Activated CD4-positive, alpha-beta memory T cell treated with anti-CD3 and anti-CD28 coated beads for 36 hours (primary cell): ENCODE results near the gene SAV1. TPM values are rescaled to one million over a fixed set of nuclear protein-coding genes. Genes with fewer than 3 reads are reported as not detected.
"Not testable (repeated sequence)": the region's sequence is repeated elsewhere in the genome, so short reads cannot be mapped to it uniquely, and the experiment has no call there.

Source experiments
- CTCF ChIA-PET: fragments of 350-600 bp; sonication (Branson Sonifier 250); formaldehyde crosslinking; loops from one replicate; lab custom pipeline; 2021; ENCODE audit warnings: antibody characterized with exemption, inconsistent platforms; lab: Charles Lee
- POLR2A ChIA-PET: fragments of 350-600 bp; sonication (Branson Sonifier 250); formaldehyde crosslinking; loops from one replicate; lab custom pipeline; 2021; ENCODE audit warnings: antibody characterized with exemption; lab: Charles Lee
- DNase-seq: peaks from one replicate; pipeline ENCODE4 v3.0.0-alpha.2; 2020
- H3K27ac Mint-ChIP-seq: one replicate; pipeline ENCODE4 v1.8.0; 2021; ENCODE audit warnings: mixed read lengths
- H3K27me3 Mint-ChIP-seq: one replicate; pipeline ENCODE4 v1.8.0; 2021; ENCODE audit warnings: mixed read lengths
- H3K36me3 Mint-ChIP-seq: one replicate; pipeline ENCODE4 v1.8.0; 2021; ENCODE audit warnings: mixed read lengths
- H3K4me1 Mint-ChIP-seq: one replicate; pipeline ENCODE4 v1.8.0; 2021; ENCODE audit warnings: low read depth, mixed read lengths
- H3K4me3 Mint-ChIP-seq: one replicate; pipeline ENCODE4 v1.8.0; 2021; ENCODE audit warnings: mild to moderate bottlenecking, mixed read lengths
- H3K9me3 Mint-ChIP-seq: one replicate; pipeline ENCODE4 v1.8.0; 2021; ENCODE audit warnings: mixed read lengths
- intact Hi-C: fragments of 100-400 bp; cut with micrococcal nuclease; formaldehyde crosslinking; loops from one replicate; pipeline ENCODE4 v1.15.1; 2023
- total RNA-seq, 2 experiments: library from RNA; stranded (reverse); gene quantifications; one replicate each; pipeline ENCODE4 v1.2.3, GENCODE V29; 2021

The SAV1 gene
- 10 to 100 TPM; 13.4 to 13.5 TPM for total RNA-seq

DNA sequence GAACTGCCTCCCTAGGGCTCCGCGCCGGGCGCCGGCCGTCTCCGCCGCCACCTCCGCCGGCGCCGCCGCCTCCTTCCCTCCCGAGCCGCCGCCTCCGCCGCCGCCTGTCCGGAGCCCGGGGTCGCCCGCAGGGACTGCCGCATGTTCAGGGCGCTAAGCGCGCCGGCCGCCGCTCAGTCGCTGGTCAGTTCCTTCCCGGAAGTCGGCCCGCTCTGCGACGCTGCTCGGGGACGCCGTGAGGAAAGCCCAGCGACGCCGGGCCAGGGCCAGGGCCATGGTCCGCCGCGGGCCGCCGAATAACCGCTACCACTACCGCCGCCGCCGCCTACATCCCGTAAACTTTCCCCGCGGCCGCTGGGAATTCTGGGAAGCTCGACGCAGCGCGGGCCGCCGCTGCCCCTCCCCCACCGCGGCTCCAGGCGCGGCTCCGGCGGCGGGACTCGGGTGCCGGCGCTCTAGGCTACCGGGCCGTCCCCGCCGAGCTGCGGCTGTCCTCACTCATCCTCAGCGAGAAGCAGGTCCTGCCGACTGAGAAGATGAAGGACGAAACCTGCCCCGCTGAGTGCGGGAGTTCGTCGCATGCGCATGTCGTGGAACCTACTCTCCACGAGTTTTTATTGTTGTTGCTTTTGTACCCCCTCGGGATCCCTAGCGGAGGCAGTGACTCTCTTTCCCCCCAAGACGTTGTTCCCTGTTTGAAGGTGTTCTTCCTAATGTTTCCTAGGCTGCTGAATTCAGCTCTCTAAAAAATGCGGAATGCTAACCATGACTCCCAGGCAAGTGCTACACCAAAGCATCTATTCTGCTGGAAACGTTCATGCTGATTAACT lies at the start of gene SAV1:
SAV1 (minus strand) TSS at position 311 of the 830 bp plus-strand sequence. CDS start 339 bp downstream, outside the sequence.
- H3K27ac Mint-ChIP-seq: peak within 1 kb of the TSS; percentile 63
- DNase-seq: peak; percentile 67
- H3K4me3 Mint-ChIP-seq: no peak within 1 kb of the TSS
- H3K9me3 Mint-ChIP-seq: no peaks in the 10 kb centered on the region
- peaks cover 18% of the 10 kb centered on the region for H3K4me1 Mint-ChIP-seq
- ChIA-PET CTCF (interaction anchor here (1.0 kb wide), 1 partner anchor 109 kb away, joined by 3 read pairs; no protein-coding TSS in a partner anchor), POLR2A (interaction anchor here (0.6 to 1.4 kb wide), 11 partner anchors 9 to 348 kb away, joined by 3 to 10 read pairs (median 4); partner anchors contain the start of gene NIN)
- H3K36me3 Mint-ChIP-seq: peaks cover 7% of the 10 kb centered on the region
- intact Hi-C loops: loop anchor here (1.0 to 5.0 kb wide), 6 partner anchors 58 to 356 kb away; partner anchors contain the start of genes DMAC2L and L2HGDH
- no peaks in the 10 kb centered on the region for H3K27me3 Mint-ChIP-seq

DNA sequence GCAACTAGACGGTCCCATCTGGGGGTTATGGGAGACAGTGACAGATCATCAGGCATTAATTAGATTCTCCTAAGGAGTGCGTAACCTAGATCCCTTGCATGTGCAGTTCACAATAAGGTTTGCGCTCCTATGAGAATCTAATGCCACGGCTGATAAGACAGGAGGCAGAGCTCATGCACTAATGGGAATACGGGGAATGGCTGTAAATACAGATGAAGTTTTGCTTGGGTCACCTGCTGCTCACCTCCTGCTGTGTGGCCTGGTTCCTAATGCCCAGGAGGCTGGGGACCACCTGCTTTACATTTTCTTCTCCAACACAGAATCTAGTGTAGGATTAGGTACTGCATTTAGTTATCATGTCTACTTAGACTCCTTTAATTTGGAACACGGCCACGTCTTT lies 49.7 kb upstream of the SAV1 start:
- ChIA-PET POLR2A (interaction anchor here (1.1 kb wide), 1 partner anchor 142 kb away, joined by 4 read pairs; no protein-coding TSS in a partner anchor), CTCF (no interaction called here)
- no peak overlapping the region for H3K4me3 Mint-ChIP-seq
- H3K36me3 Mint-ChIP-seq: peaks cover 12% of the 10 kb centered on the region
- intact Hi-C loops: no loop called here
- H3K9me3 Mint-ChIP-seq: no peaks in the 10 kb centered on the region
- H3K4me1 Mint-ChIP-seq: no peaks in the 10 kb centered on the region
- H3K27ac Mint-ChIP-seq: no peak overlapping the region
- H3K27me3 Mint-ChIP-seq: no peaks in the 10 kb centered on the region
- no peak for DNase-seq

DNA sequence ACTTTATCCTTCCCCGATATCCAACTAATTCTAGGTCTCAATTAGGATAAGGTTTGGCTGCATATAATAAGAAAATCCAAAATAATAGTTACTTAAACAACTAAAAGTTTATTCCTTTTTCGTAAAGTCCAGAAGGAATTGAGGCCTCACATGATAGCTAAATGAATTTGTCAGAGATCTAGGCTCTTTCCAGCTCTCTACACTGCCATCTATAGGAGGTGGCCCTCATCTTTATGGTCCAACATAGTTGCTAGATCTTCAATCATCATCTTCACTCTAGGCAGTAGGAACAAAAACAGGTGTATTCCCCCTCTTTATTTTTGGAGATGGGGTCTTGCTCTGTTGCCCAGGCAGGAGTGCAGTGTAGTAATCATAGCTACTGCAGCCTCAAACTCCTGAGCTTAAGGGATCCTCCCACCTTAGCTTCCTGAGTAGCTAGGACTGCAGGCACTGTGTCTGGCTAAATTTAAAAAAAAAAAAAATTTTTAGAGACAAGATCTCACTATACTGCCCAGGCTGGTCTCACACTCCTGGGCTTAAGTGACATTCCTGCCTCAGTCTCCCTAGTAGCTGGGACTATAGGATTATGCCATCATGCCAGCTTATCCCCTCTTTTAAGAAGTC lies 46.5 kb upstream of the SAV1 start:
- Mint-ChIP-seq H3K27me3 (no peaks in the 10 kb centered on the region), H3K36me3 (no peaks in the 10 kb centered on the region), H3K9me3 (no peaks in the 10 kb centered on the region), H3K4me3 (no peak overlapping the region), H3K27ac (no peak overlapping the region), H3K4me1 (no peaks in the 10 kb centered on the region)
- ChIA-PET POLR2A (no interaction called here), CTCF (interaction anchor here (0.6 to 3.9 kb wide), 32 partner anchors 10 to 394 kb away, joined by 3 to 24 read pairs (median 4); no protein-coding TSS in a partner anchor)
- DNase-seq: no peak
- intact Hi-C loops: no loop called here

DNA sequence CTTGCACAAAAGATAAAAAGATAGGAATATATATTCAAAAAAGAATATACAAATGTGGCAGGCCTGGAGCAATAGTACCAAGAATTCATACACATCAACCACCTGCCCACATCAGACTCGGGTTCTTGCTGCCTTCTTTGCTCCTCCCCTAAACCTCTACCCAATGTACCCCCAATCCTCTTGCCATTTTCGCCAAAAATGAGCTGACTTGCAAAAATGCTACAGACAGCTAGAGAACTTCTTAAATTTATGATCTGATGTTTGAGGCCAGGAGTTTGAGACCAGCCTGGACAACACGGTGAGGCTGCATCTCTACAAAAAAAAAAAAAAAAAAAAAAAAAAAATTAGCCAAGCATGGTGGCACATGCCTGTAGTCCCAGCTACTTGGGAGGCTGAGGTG lies 42.9 kb upstream of the SAV1 start:
- Mint-ChIP-seq H3K27ac (no peak overlapping the region), H3K4me1 (no peaks in the 10 kb centered on the region), H3K36me3 (no peaks in the 10 kb centered on the region), H3K9me3 (no peaks in the 10 kb centered on the region), H3K4me3 (no peak overlapping the region), H3K27me3 (no peaks in the 10 kb centered on the region)
- ChIA-PET CTCF (interaction anchor here (0.6 to 1.5 kb wide), 4 partner anchors 63 to 166 kb away, joined by 3 to 4 read pairs (median 4); no protein-coding TSS in a partner anchor), POLR2A (no interaction called here)
- intact Hi-C loops: no loop called here
- no peak for DNase-seq

DNA sequence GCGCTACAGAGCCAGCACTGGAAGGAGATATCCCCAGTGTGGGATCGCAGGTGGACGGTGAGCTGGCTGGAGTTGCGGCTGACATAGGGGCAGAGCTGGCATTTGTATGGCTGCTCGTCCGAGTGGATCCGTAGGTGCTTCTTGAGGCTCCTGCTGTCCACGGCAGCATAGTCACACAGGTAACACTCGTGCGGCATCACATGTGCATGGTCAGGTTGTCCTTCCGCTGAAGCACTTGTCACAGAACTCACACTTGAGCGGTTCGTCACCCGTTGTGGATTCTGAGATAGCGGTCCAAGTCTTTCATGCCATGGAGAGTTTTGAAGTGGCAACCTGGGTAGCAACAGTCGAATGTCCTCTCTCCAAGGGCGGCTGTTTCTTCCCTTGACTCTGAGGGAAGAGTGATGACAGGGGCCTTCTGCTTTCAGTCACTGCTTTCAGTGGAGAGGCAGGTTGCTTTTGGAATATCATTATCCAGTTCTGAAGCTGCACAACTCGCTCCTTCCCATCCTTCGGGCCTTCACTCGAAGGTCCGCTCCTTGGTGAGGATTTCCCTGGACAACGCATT lies 37.0 kb upstream of the SAV1 start:
- DNase-seq: no peak
- Mint-ChIP-seq H3K4me1 (no peaks in the 10 kb centered on the region), H3K27me3 (peaks cover 18% of the 10 kb centered on the region), H3K27ac (no peak overlapping the region), H3K4me3 (no peak overlapping the region), H3K9me3 (no peaks in the 10 kb centered on the region), H3K36me3 (no peaks in the 10 kb centered on the region)
- intact Hi-C loops: no loop called here
- ChIA-PET POLR2A (no interaction called here), CTCF (interaction anchor here (0.6 kb wide), 1 partner anchor 10 kb away, joined by 5 read pairs; no protein-coding TSS in a partner anchor)

DNA sequence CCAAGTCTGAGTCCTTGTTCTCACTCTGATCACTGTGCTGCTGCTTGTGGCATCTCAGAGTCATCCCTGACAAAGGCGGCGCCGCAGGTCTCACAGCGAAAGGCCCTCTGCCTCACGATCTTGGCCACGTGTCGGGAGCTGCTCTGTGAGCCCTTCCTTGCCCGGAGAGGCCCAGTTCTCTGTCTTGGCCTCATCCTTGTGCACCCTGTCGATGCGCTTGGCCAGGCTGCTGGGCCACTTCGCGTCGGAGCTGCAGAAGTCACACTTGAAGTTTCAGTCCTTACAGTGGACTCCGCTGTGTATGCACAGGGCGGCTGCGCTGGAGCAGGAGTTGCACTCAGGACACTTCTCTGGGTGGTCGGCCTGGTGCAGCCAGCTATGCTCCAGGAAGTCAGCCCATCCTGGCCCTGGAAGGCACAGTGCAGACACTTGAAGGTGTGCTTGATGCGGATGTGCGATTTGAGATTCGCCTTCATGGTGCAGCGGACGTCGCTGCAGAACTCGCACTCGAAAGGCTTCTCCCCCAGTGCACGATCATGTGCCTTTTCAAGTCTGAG lies 36.4 kb upstream of the SAV1 start:
- intact Hi-C loops: no loop called here
- Mint-ChIP-seq H3K4me1 (no peaks in the 10 kb centered on the region), H3K4me3 (no peak overlapping the region), H3K36me3 (no peaks in the 10 kb centered on the region), H3K27ac (no peak overlapping the region), H3K9me3 (no peaks in the 10 kb centered on the region), H3K27me3 (peaks cover 18% of the 10 kb centered on the region)
- POLR2A ChIA-PET: no interaction called here
- CTCF ChIA-PET: interaction anchor here (0.6 kb wide), 1 partner anchor 11 kb away, joined by 5 read pairs; no protein-coding TSS in a partner anchor
- DNase-seq: no peak

DNA sequence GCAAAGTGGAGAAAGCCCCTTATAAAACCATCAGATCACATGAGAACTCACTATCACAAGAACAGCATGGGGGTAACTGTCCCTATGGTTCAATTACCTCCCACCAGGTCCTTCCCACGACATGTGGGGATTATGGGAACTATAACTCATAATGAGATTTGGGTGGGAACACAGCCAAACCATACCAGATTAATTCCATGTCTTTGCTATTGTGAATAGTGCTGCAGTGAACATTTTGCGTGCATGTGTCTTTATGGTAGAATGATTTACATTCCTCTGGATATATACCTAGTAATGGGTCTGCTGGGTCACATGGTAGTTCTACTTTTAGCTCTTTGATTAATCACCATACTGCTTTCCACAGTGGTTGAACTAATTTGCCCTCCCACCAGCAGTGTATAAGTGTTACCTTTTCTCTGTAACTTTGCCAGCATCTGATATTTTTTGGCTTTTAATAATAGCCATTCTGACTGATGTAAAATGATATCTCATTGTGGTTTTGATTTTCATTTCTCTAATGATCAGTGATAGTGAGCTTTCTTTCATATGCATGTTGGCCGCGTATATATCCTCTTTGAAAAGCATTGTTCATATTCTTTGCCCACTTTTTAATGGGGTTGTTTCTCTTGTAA lies 29.7 kb upstream of the SAV1 start:
- Mint-ChIP-seq H3K27me3 (peaks cover 9% of the 10 kb centered on the region), H3K4me1 (no peaks in the 10 kb centered on the region), H3K4me3 (no peak overlapping the region), H3K9me3 (peaks cover 6% of the 10 kb centered on the region), H3K36me3 (peaks cover 4% of the 10 kb centered on the region), H3K27ac (no peak overlapping the region)
- ChIA-PET CTCF (no interaction called here), POLR2A (no interaction called here)
- intact Hi-C loops: no loop called here
- no peak for DNase-seq

DNA sequence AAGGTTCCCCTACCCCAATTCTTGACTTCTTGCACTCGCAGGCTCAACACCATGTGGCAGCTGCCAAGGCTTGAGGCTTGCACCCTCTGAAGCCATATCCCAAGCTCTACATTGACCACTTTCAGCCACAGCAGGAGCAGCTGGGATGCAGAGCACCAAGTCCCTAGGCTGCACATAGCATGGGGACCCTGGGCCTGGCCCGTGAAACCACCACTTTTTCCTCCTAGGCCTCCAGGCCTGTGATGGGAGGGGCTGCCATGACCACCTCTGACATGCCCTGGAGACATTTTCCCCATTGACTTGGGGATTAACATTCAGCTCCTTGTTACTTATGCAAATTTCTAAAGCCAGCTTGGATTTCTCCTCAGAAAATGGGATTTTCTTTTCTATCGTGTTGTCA lies 26.2 kb upstream of the SAV1 start:
- H3K36me3 Mint-ChIP-seq, H3K9me3 Mint-ChIP-seq, H3K27me3 Mint-ChIP-seq, H3K4me1 Mint-ChIP-seq, CTCF ChIA-PET, H3K4me3 Mint-ChIP-seq, intact Hi-C loops, H3K27ac Mint-ChIP-seq, DNase-seq: not testable (repeated sequence)
- POLR2A ChIA-PET: interaction anchor here (0.7 kb wide), 1 partner anchor 211 kb away, joined by 5 read pairs; no protein-coding TSS in a partner anchor

DNA sequence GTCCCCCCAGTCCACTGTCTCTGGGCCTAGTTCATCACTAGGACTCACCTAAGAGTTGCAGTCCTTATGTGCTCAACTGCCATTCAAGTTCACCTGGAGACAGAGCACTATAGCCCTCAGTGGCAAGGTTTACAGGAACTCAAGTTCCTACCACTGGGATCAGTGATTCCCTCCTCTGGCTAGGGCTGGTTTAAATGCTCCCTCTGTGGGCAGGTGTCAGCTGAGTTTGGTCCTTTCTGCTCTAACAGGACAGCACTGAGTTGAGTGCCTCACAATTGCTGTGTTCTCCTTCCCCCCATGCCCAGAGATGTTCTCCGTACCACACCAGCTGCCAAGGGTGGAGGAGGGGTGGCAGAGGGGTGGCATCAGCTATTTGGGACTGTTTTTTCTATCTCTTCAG lies 20.8 kb upstream of the SAV1 start:
- Mint-ChIP-seq H3K27me3 (no peaks in the 10 kb centered on the region), H3K27ac (no peak overlapping the region), H3K36me3 (peaks cover 2% of the 10 kb centered on the region), H3K9me3 (peaks cover 10% of the 10 kb centered on the region), H3K4me3 (no peak overlapping the region), H3K4me1 (no peaks in the 10 kb centered on the region)
- CTCF ChIA-PET: no interaction called here
- intact Hi-C loops: no loop called here
- DNase-seq: no peak
- POLR2A ChIA-PET: no interaction called here

DNA sequence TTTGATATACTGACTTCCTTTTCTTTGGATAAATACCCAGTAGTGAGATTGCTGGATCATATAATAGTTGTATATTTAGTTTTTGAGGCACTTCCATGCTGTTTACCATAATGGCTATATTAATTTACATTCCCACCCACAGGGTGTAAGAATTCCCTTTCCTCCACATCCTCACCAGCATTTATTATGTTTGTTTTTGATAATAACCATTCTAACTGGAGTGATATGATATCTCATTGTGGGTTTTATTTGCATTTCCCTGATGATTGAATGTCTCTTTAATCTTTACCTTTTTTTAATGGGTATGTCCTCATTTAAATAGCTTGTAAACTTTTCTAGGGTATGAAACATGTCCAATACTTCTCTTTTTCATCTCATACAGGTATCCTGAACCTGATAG lies 11.6 kb upstream of the SAV1 start:
- H3K4me3 Mint-ChIP-seq: no peak overlapping the region
- CTCF ChIA-PET: no interaction called here
- DNase-seq: no peak
- POLR2A ChIA-PET: no interaction called here
- no peak overlapping the region for H3K27ac Mint-ChIP-seq
- H3K9me3 Mint-ChIP-seq: no peaks in the 10 kb centered on the region
- peaks cover 13% of the 10 kb centered on the region for H3K4me1 Mint-ChIP-seq
- intact Hi-C loops: no loop called here
- H3K36me3 Mint-ChIP-seq: no peaks in the 10 kb centered on the region
- H3K27me3 Mint-ChIP-seq: no peaks in the 10 kb centered on the region

DNA sequence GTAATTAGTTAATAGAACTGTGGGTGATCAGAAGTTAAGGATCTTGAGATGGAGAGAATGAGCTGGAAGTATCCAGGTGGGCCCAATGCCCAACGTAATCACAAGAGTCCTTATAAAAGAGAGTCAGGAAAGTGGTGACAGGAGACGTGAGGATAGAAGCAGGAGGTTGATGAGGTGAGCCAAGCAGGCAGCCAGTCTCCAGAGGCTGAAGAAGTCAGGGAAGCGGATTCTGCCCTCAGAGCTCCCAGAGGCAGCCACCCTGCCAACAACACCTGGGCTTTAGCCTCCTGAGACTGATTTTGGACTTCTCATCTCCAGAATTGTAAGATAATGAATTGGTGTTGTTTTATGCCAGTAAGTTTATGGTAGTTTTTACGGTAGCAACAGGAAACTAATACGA lies 10.1 kb upstream of the SAV1 start:
- intact Hi-C loops: no loop called here

More for the DNA sequence above, 10.1 kb upstream of the SAV1 start:
- H3K27ac Mint-ChIP-seq: no peak overlapping the region
- ChIA-PET CTCF (interaction anchor here (1.3 to 2.1 kb wide), 2 partner anchors 36 to 96 kb away, joined by 3 to 8 read pairs; no protein-coding TSS in a partner anchor), POLR2A (no interaction called here)
- no peak for DNase-seq
- H3K4me3 Mint-ChIP-seq: no peak overlapping the region
- no peaks in the 10 kb centered on the region for H3K27me3 Mint-ChIP-seq
- H3K9me3 Mint-ChIP-seq: no peaks in the 10 kb centered on the region
- H3K4me1 Mint-ChIP-seq: peaks cover 13% of the 10 kb centered on the region
- no peaks in the 10 kb centered on the region for H3K36me3 Mint-ChIP-seq
